HG02884 (cell line): ENCODE data around the gene UROD.
"Not testable (repeated sequence)": the region's sequence is repeated elsewhere in the genome, so short reads cannot be mapped to it uniquely, and the experiment has no call there.

Source experiments
- ATAC-seq: cut with Tn5 transposase; IDR thresholded peaks from one replicate; pipeline ENCODE4 v1.9.1; 2021; ENCODE audit warnings: mild to moderate bottlenecking, moderate library complexity; ENCODE audit not compliant: unreplicated experiment

UROD gene

DNA sequence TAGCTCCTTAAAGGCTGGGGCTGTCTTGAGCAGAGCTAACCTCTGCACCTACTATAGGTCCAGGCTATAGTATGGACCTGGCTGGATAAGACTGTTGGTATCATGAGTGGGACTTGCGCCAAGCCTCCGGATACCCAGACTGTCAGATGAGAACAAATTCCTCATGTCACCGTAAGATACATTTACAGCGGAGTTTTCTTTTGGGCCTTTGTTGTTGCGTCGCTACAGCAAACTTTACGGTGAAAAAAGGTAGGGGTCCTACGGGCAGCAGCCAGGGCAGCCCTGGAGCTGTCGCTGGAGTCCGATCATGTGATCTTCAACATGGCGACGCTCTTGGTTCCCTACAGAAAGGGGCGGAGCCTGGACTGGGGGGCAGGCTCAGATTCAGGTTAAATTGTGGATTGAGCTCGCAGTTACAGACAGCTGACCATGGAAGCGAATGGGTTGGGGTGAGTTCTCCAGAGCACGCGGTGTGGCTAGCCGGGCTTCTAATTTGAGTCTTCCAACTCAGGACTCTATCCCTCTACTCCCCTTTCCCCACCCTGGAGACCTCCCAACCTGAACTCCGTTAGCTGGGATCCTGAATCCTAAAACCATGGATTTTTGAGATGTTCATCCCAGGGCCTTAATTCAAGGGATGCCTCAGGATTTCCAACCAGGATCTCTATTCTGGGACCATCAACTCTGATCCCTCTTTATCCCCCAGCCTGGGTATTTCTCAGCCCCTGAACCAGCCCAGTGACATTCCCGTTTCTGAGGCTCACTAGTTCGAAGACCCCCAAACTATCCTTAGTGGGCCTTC, at the start of gene UROD:
Gene UROD, plus strand, starts transcription at position 418 of the 802 bp plus-strand sequence. Its CDS starts 12 bp downstream, at position 430.
- peak; percentile 61 for ATAC-seq

DNA sequence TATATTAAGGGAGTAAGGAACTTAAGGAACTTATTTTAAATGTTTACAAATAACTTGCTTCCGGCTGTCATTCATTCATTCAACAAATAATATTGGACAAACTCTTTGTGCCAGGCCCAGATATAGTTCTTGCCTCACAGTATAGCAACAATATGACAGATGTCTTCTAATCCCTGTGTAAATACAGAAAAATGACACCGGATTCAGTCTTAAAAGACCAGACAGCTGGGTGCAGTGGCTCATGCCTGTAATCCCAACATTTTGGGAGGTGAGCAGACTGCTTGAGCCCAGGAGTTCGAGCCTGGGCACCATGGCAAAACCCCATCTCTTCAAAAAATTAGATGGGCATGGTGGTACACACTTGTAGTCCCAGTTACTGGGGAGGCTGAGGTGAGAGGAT, 49.3 kb upstream of the UROD start:
- no peak for ATAC-seq

DNA sequence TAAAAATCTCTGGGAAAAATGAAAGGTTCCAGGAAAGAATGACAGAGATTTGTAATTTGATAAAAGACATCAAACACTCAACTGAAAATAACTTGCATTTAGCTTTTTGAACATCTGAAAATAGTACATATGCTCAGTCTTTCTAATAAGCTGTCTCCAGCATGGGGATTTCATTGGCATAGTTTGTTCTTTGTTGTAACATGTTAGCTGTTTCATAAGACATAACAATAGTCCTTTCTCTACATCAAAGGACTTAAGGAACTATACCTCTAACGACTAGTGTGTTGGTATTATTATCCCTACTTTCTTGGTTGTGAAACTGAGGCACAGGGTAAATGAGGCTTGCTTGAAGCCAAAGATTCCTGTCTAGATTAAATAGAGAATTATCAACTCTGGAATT, 47.7 kb upstream of the UROD start:
- no peak for ATAC-seq

DNA sequence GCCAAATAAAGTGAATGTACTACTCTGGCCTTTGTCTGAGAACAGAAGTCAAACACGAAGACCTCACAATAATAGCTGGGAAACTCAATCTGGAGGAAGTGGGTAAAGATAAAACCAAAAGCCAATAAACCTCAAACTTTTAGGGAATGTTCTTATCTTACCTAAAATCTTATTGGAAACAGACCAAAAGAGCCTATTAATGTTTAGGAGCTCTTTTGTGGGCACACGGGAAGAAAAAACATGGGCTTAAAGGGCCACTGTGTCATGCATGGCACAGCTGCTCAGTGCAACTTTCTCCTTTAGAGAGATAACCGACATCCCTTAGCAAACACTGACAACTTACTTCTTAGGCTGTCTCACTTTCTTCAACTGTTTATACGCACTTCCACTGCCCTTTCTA, 41.7 kb upstream of the UROD start:
- no peak for ATAC-seq

DNA sequence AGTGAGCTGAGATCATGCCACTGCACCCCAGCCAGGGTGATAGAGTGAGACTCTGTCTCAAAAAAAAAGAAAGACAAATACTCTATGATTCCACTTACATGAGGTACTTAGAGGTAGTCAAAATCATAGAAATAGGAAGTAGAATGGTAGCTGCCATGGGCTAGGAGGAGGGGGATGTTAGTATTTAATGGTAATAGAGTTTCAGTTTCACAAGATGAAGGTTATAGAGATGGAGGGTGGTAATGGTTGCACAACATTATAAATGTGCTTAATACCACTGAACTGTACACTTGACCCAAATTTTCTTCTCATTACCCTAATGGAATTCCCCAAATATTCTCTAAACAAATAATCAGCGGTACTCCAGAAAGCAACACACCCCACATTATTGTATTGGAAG, 38.4 kb upstream of the UROD start:
- ATAC-seq: no peak

DNA sequence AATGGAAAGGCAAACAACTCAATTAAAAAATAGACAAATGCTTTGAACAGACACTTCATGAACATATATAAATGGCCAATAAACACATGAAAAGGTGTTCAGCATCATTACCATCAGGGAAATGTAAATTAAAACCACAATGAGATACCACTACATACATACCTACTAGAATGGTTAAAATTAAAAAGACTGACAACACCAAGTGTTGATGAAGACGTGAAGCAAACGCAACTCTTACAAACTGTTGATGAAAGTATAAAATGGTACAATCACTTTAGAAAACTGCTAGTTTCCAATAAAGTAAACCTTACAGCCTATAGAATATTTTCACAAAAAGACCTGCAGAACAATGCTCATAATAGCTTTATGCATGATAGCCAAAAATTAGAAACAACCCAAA, 35.8 kb upstream of the UROD start:
- ATAC-seq: no peak

DNA sequence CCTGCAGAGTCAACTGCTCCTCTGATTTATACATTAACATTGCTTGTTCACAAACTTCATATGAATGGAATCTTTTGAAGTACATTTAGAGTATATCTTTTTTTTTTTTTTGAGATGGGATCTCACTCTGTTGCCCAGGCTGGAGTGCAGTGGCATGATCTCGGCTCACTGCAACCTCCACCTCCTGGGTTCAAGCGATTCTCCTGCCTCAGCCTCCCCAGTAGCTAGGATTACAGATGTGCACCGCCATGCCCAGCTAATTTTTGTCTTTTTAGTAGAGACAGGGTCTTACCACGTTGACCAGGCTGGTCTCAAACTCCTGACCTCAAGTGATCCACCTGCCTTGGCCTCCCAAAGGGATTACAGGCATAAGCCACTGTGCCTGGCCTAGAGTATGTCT, 34.7 kb upstream of the UROD start:
- not testable (repeated sequence) for ATAC-seq

DNA sequence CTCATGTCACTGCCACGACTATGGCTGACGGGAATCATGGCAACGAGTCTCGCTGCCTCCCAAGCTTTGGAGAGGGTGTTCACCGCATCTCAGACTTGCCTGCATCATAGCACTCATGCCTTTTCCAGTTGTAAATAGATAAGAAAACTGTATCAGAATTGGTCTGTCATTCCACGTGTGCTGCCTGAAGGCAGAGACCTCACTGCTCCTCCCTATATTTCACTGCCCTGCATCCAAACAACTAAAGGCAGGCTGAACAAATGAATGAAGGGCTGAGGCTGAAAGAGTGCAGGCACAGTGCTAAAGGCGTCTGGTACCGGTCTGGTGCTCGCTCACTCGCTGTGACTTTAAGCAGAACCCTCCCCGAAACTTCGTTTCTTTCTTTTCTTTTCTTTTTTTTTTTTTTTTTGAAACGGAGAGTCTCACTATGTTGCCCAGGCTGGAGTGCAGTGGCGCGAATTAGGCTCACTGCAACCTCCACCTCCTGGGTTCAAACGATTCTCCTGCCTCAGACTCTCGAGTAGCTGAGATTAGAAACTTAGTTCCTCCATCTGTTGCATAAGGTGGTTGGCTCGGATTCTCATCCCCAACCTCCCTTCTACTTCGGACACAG, 26.2 kb upstream of the UROD start:
- peak; percentile 4 for ATAC-seq

DNA sequence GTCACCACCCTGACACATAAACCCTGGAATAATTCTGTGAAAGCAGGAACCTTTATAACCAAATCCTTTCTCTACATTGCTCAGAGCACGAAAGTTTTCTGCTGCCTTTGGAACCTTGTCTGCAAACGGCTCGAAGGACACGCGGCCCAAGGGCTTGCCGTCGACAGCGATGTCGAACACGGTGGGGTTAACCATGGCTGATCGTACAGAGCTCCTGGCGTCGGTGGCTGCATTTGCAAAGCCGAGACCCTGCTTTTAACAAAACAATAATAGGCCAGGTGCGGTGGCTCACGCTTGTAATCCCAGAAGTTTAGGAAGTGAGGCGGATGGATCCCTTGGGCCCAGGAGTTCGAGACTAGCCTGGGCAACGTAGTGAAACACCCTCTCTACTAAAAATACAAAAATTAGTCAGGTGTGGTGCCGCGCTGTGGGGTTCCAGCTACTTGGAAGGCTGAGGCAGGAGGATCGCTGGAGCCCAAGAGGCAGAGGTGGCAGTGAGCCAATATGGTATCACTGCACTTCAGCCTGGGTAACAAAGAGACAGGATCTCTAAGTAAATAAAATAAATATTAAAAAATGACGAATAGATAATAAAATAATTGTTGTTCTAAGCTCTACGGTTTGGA, 23.4 kb upstream of the UROD start:
- ATAC-seq: no peak

DNA sequence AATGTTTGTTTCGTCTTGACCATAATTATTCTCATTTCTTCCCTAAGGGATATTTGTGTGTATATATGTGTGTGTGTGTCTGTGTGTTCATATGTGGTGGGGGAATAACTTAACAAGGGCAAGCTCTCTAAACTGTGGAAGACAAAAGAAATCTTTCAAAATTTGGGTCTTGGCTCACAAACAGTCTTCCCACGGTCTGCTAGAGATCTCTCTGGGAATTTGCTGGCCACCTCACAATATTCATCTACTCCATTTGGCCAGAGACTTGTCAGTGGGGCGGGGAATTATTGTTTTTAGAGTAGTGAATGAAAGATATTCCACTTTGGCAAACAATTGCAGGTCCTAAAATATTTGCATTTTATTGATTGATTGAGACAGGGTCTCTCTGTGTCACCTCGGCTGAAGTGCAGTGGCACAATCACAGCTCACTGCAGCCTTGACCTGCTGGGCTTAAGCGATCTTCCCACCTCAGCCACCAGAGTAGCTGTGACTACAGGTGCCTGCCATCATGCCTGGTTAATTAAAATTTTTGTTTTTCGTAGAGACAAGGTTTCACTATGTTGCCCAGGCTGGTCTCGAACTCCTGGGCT, 17.6 kb upstream of the UROD start:
- no peak for ATAC-seq

DNA sequence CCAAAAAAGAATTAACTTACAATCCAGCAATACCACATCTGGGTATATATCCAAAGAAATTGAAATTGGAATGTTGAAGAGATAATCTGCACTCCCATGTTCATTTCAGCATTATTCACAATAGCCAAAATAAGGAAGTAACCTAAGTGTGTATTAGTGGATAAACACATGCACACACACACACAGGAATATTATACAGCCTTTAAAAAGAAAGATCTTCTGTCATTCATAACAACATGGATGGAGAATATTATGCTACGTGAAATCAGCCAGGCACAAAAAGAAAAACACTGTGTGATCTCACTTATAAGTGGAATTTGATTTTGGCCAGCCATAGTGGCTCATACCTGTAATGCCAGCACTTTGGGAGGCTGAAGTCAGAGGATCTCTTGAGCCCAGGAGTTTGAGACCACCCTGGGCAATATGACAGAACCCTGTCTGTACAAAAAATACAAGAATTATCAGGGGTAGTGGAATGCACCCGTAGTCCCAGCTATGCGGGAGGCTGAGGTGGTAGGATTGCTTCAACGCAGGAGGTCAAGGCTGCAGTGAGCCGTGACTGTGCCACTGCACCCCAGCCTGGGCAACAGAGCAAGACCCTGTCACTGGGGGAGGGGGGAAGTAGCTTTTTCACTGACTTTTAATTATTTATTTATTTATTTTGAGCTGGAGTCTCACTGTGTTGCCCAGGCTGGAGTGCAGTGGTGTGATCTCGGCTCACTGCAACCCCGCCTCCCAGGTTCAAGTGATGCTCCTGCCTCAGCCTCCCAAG, 16.4 kb upstream of the UROD start:
- ATAC-seq: no peak

DNA sequence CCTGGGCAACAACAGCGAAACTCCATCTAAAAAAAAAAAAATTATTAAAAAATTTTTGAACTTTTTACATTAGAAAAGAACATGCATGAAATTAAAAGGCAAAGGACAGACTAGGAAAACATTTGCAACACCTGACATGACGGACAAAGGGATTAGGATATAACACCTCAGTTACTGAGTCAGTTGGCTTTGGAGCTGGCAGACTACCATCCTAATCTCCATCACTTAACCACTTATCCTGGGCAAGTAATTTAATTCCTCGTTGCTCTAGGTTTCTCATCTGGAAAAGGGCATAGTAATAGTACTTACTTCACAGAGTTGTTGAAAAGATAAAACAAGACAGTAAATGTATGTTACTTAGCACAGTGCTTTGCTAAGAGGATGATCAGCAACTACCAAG, 12.8 kb upstream of the UROD start:
- ATAC-seq: no peak

DNA sequence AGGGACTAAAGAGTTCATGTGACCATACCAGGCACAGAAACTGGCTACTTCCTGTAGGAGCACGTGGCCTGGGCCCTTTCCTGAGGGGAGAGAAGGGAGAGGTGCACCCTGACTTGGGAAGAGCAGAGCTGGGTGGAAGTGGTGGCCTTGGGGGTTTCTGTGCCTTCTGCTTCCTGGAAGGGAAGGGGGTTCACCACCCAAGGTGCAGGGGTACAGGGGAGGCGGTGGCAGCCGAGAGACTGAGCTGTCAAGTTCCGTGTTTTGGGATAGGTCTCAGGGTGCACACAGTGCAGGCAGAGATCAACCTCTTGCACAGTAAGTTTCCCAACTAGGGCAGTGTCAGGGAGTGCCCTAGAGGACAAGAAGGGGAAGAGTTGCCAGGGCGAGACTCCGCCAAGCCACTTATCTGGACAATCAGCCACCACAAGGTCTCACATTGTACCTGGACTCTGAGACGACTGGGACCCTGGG, 11.0 kb upstream of the UROD start:
- no peak for ATAC-seq

DNA sequence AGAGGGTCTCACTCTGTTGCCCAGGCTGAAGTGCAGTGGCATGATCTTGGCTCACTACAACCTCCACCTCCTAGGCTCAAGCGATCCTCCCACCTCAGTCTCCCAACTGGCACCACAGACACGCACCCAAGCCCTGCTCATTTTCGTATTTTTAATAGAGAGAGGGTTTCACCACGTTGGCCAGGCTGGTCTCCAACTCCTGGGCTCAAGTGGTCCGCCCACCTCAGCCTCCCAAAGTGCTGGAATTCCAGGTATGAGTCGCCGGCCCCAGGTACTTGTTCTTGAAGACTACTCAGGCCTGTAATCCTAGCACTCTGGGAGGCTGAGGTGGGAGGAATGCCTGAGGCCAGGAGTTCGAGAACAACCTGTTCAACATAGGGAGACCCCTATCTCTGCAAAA, 10.5 kb upstream of the UROD start:
- not testable (repeated sequence) for ATAC-seq

DNA sequence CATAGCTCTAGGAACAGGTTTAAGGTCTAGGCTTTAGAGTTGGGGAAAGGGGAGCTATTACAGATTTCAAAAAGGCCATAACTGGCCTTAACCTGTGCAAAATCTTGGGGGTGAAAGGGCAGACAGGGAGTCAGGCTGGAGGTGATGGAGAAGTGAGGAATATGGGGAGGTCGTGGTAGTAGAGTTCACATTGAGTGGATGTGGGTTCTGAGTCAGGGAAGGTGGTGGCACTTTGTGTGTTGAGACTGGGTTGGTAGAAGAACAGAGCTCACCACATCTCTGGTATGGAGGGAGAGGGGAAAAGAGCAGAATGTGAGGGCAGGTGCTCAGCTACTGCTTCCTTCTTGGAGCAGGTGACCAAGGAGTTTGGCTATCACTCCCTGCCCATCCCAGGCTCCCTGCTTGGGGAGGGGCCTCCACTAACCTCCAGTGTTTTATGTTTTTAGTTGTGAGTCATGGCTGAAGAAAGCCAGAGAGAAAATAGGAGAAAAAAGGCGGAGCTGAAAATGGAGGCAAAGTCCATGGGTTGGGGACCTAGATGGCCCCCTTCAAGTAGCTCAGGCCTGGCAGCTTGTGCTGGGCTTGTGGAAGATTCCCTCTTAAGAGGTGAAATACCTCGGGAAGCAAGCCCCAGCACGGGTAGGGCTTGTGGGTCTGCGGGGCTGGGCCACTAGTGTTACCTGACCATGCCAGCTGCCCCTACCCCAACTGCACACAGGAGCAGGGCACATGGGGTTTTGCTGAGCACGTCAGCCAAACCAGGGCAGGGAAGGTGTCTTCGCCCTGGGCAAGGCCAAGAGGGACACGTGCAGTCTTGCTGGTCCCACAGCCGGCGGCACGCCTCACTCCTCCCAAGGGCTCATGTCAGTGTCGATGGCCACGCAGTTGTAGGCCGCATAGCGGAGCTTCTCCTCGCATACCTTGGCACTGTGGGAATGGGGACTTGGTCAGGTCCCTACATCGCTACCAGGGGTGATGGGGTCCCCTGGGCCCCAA, 9.1 kb upstream of the UROD start:
- no peak for ATAC-seq

DNA sequence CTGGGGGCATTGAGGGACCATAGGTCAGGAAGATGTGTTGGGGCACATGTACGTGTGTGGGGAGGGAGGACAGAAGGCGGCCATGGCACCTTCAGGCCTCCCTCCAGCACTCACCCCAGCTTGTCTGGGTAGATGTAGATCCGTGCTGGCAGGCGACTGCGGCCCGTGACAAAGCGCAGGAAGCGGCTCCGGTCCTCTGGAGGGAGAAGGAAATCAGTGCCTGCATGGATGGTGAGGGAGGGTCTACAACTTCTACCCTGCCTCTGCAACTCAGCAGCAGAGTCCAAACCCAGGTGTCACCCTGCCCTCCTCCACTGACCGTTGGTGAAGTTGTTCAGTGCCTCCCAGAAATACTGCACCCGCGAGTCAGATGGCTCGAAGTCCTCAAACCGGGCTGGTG, 8.3 kb upstream of the UROD start:
- no peak for ATAC-seq

DNA sequence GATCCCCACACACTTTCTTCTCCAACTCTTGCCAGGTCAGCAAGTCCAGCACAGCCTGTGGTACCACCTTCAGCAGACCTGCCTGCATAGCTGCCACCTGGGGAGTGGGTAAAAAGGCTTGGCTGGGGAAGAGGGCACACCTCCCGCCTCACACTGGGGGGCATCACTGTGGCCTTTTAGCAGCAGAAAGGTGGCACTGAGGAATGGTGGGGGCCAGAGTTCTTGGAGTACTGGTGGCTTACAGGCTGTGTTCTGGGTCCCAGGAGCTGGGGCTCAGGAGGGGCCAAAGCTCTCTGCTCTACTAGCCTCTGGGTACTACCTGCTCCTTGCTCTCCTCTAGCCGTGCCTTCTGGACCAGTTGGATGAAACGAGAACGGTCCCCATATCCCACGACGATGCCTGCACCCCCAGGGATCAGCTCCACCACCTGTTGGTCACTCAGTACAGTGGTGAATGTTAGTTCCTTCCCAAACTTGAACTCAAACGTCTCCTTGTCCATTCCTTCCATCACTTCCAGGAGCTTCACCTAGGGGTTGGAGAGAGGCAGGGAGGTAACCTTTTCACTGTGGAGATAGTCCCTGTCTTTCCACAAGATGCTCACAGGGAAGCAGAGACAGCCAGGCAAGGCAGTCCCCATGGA, 7.7 kb upstream of the UROD start:
- ATAC-seq: no peak

DNA sequence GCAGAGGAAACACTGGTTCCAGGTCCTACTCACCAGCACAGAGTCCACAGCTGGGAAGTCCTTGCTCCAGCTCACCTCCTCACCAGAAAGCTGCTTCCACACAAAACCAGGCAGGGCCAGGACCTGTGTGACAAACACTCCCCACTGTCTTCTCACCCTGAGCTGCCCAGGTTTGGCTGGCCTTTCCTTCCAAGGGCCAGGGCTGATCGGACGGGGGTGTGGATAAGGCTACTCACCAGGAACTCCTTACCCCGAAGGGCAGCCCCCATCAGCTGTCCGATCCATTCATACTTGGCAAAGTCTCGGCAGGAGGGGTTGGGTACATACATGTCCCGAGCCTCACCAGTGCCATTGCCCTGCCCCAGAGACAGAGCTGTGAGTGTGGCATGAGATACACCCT, 6.3 kb upstream of the UROD start:
- no peak for ATAC-seq

DNA sequence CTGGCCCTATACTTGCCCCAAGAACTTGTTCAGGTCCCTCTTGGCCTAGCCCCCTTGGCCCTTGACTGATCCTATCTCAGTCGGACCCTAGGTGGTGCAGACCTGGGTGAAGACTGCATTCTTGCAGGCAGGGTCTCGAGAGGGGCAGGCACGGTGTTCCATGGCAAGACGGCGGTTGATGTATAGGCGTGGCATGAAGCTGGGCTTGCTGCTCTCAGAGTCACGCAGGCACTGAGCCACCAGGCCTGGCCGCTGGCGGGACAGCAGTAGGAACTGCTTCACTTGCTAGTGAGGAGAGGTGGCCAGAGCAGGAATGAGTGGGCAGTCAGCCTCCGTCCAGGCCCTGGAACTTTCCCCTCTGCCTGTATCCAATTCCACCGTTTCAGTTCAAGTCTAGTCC, 4.7 kb upstream of the UROD start:
- ATAC-seq: no peak
